HepG2 (cell line): ENCODE measurements around the gene PPP4R1. TPM values are rescaled to one million over a fixed set of nuclear protein-coding genes. Genes with fewer than 3 reads are reported as not detected.

Experiments
- AGO1 ChIP-seq: fragments of 200-400 bp; formaldehyde crosslinking; IDR thresholded peaks from 2 replicates; pipeline ENCODE4 v1.6.1; 2017; ENCODE audit warnings: mild to moderate bottlenecking, low read depth, low read length, moderate library complexity; ENCODE audit not compliant: poor library complexity, severe bottlenecking
- AKAP8 ChIP-seq: sonication (generic); formaldehyde crosslinking; IDR thresholded peaks from 2 replicates; pipeline ENCODE4 v1.5.1; 2020; ENCODE audit warnings: mild to moderate bottlenecking, missing genetic modification reagents
- ATF7-NPFF ChIP-seq: sonication (generic); formaldehyde crosslinking; IDR thresholded peaks from 2 replicates; pipeline ENCODE4 v1.8.1; 2023; ENCODE audit warnings: mild to moderate bottlenecking, low read depth, missing genetic modification reagents, moderate library complexity
- CREBL2 ChIP-seq: sonication (generic); formaldehyde crosslinking; IDR thresholded peaks from 2 replicates; pipeline ENCODE4 v1.8.1; 2023; ENCODE audit warnings: missing genetic modification reagents, mild to moderate bottlenecking, borderline replicate concordance
- FOXA3 ChIP-seq: IDR thresholded peaks from 2 replicates; pipeline ENCODE4 v1.6.1; 2016; ENCODE audit warnings: missing genetic modification reagents, missing compliant biosample characterization
- FOXK1 ChIP-seq: sonication (generic); formaldehyde crosslinking; IDR thresholded peaks from 2 replicates; pipeline ENCODE4 v1.4.0; 2020; ENCODE audit warnings: low read depth, missing genetic modification reagents, borderline replicate concordance
- HMGA1 ChIP-seq: sonication (generic); formaldehyde crosslinking; conservative IDR thresholded peaks from 2 replicates; pipeline ENCODE4 v1.4.0; 2020; ENCODE audit warnings: missing genetic modification reagents
- JUND ChIP-seq: sonication (generic); formaldehyde crosslinking; IDR thresholded peaks from 2 replicates; pipeline ENCODE4 v1.8.0; 2022; ENCODE audit warnings: mild to moderate bottlenecking, missing genetic modification reagents
- KMT2B ChIP-seq: IDR thresholded peaks from 2 replicates; pipeline ENCODE4 v1.6.1; 2016; ENCODE audit warnings: missing genetic modification reagents, missing compliant biosample characterization
- NFIB ChIP-seq: sonication (generic); formaldehyde crosslinking; IDR thresholded peaks from 2 replicates; pipeline ENCODE4 v1.9.0; 2021; ENCODE audit warnings: missing genetic modification reagents, mild to moderate bottlenecking, borderline replicate concordance
- PHF8 ChIP-seq: sonication (generic); formaldehyde crosslinking; IDR thresholded peaks from 2 replicates; pipeline ENCODE4 v1.5.0; 2020; ENCODE audit warnings: missing genetic modification reagents
- SALL1 ChIP-seq: sonication (generic); formaldehyde crosslinking; IDR thresholded peaks from 2 replicates; pipeline ENCODE4 v1.8.0; 2022; ENCODE audit warnings: mild to moderate bottlenecking, missing genetic modification reagents
- SMARCC2 ChIP-seq: fragments of 450-650 bp; IDR thresholded peaks from 2 replicates; pipeline ENCODE4 v1.6.1; 2017; ENCODE audit warnings: antibody characterized with exemption, mild to moderate bottlenecking
- SOX5 ChIP-seq: IDR thresholded peaks from 2 replicates; pipeline ENCODE4 v1.6.1; 2016; ENCODE audit warnings: borderline replicate concordance
- SP4 ChIP-seq: sonication (generic); formaldehyde crosslinking; IDR thresholded peaks from 2 replicates; pipeline ENCODE4 v1.8.1; 2023; ENCODE audit warnings: mild to moderate bottlenecking, missing genetic modification reagents
- TGIF2 ChIP-seq: IDR thresholded peaks from 2 replicates; pipeline ENCODE4 v1.6.1; 2016; ENCODE audit warnings: control low read depth, missing compliant biosample characterization
- TOPORS ChIP-seq: sonication (generic); formaldehyde crosslinking; IDR thresholded peaks from 2 replicates; pipeline ENCODE4 v1.8.0; 2023; ENCODE audit warnings: mild to moderate bottlenecking, missing genetic modification reagents
- XRCC5 ChIP-seq: fragments of 200-400 bp; formaldehyde crosslinking; optimal IDR thresholded peaks from 2 replicates; pipeline ENCODE3; 2017; ENCODE audit warnings: mild to moderate bottlenecking, low read length
- YEATS4 ChIP-seq: sonication (generic); formaldehyde crosslinking; IDR thresholded peaks from 2 replicates; pipeline ENCODE4 v1.4.0; 2020; ENCODE audit warnings: missing genetic modification reagents, borderline replicate concordance
- ZHX1 ChIP-seq: sonication (generic); formaldehyde crosslinking; IDR thresholded peaks from 2 replicates; pipeline ENCODE4 v1.8.1; 2022; ENCODE audit warnings: low read depth, mild to moderate bottlenecking, missing genetic modification reagents
- ZKSCAN8 ChIP-seq: IDR thresholded peaks from 2 replicates; pipeline ENCODE4 v1.6.1; 2016; ENCODE audit warnings: borderline replicate concordance, missing genetic modification reagents, missing compliant biosample characterization
- ZNF10 ChIP-seq: sonication (generic); formaldehyde crosslinking; IDR thresholded peaks from 2 replicates; pipeline ENCODE4 v1.4.0; 2020; ENCODE audit warnings: mild to moderate bottlenecking, low read depth, missing genetic modification reagents, borderline replicate concordance
- ZNF331 ChIP-seq: sonication (generic); formaldehyde crosslinking; IDR thresholded peaks from 2 replicates; pipeline ENCODE4 v1.4.0; 2020; ENCODE audit warnings: missing genetic modification reagents
- ZNF552 ChIP-seq: sonication (generic); formaldehyde crosslinking; IDR thresholded peaks from 2 replicates; pipeline ENCODE4 v1.9.0; 2022; ENCODE audit warnings: missing genetic modification reagents, mild to moderate bottlenecking, borderline replicate concordance
- ZNF589 ChIP-seq: sonication (generic); formaldehyde crosslinking; conservative IDR thresholded peaks from 2 replicates; pipeline ENCODE4 v1.8.0; 2022; ENCODE audit warnings: mild to moderate bottlenecking, moderate library complexity, missing genetic modification reagents
- polyA plus RNA-seq, 8 experiments: library from polyadenylated mRNA; depleted of rRNA in 3 of 8; stranded (reverse) in 7 of 8; unstranded in 1 of 8; fragments of >200 nt; fragmentation: Illumina TruSeq in 4 of 8; extraction: Trizol in 4 of 8; gene quantifications; 2 replicates each; pipeline versions ENCODE4 v1.2.1 to v1.2.3, GENCODE V29; 2011 to 2016; ENCODE audit warnings: low read depth in 4 of 8, missing spikeins in 1 of 8, mixed read lengths in 1 of 8; ENCODE audit not compliant: insufficient read depth in 1 of 8
- total RNA-seq, 5 experiments: library from RNA; depleted of rRNA; stranded (reverse); fragments of >200 nt; fragmentation: Illumina TruSeq; extraction: Trizol; gene quantifications; 2 replicates each; pipeline ENCODE4 v1.2.3, GENCODE V29; 2016; ENCODE audit warnings: low read depth in 1 of 5
- TF ChIP-seq, protein P1 (sequence below): sonication (generic); formaldehyde crosslinking; IDR thresholded peaks from 2 replicates; pipeline ENCODE4 v1.5.0; 2020; ENCODE audit warnings: missing genetic modification reagents
- TF ChIP-seq, protein P2 (sequence below): sonication (generic); formaldehyde crosslinking; IDR thresholded peaks from 2 replicates; pipeline ENCODE4 v1.4.0; 2020; ENCODE audit warnings: missing genetic modification reagents, borderline replicate concordance

The PPP4R1 gene
- total and polyA plus RNA-seq, 2 of the 13 experiments (the other 11 are each of a cell fraction or from before 2014, with no cell fraction given), result 66.5 to 72.4 TPM

GRCh38 chr18:9575558-9575957 is 38.8 kb downstream of the PPP4R1 start (continued):
- TF ChIP-seq ZHX1 (CRISPR knock-in tag), result no peak
- TF ChIP-seq PHF8 (CRISPR knock-in tag), result no peak
- no peak for TF ChIP-seq ZNF589 (CRISPR knock-in tag)
- peak; percentile 66 for TF ChIP-seq ZNF331 (CRISPR knock-in tag)
- TF ChIP-seq HMGA1 (CRISPR knock-in tag), result no peak
- TF ChIP-seq SALL1, result peak; percentile 38; the same call in 1 of the 2 replicates
- no peak for TF ChIP-seq SP4 (CRISPR knock-in tag)
- TF ChIP-seq ZNF552 (CRISPR knock-in tag), result no peak
- TF ChIP-seq FOXK1, result peak; percentile 70; the same call in 1 of the 2 replicates
- TF ChIP-seq, protein P1, sequence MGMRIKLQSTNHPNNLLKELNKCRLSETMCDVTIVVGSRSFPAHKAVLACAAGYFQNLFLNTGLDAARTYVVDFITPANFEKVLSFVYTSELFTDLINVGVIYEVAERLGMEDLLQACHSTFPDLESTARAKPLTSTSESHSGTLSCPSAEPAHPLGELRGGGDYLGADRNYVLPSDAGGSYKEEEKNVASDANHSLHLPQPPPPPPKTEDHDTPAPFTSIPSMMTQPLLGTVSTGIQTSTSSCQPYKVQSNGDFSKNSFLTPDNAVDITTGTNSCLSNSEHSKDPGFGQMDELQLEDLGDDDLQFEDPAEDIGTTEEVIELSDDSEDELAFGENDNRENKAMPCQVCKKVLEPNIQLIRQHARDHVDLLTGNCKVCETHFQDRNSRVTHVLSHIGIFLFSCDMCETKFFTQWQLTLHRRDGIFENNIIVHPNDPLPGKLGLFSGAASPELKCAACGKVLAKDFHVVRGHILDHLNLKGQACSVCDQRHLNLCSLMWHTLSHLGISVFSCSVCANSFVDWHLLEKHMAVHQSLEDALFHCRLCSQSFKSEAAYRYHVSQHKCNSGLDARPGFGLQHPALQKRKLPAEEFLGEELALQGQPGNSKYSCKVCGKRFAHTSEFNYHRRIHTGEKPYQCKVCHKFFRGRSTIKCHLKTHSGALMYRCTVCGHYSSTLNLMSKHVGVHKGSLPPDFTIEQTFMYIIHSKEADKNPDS (CRISPR knock-in tag), result no peak
- no peak for TF ChIP-seq ATF7-NPFF
- TF ChIP-seq XRCC5, result peak; percentile 54
- TF ChIP-seq, protein P2, sequence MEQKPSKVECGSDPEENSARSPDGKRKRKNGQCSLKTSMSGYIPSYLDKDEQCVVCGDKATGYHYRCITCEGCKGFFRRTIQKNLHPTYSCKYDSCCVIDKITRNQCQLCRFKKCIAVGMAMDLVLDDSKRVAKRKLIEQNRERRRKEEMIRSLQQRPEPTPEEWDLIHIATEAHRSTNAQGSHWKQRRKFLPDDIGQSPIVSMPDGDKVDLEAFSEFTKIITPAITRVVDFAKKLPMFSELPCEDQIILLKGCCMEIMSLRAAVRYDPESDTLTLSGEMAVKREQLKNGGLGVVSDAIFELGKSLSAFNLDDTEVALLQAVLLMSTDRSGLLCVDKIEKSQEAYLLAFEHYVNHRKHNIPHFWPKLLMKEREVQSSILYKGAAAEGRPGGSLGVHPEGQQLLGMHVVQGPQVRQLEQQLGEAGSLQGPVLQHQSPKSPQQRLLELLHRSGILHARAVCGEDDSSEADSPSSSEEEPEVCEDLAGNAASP (CRISPR knock-in tag), result peak; percentile 77; the same call in 1 of the 2 replicates
- TF ChIP-seq CREBL2, result no peak
- TF ChIP-seq TGIF2, result no peak
- peak; percentile 21; the same call in 1 of the 2 replicates for TF ChIP-seq YEATS4 (CRISPR knock-in tag)
- TF ChIP-seq SOX5 (CRISPR knock-in tag), result peak; percentile 42; the same call in 1 of the 2 replicates
- peak; percentile 24; the same call in 1 of the 2 replicates for TF ChIP-seq KMT2B (CRISPR knock-in tag)
- TF ChIP-seq ZNF10, result no peak
- TF ChIP-seq FOXA3 (CRISPR knock-in tag), result peak; percentile 73
- TF ChIP-seq AKAP8 (CRISPR knock-in tag), result no peak
- no peak for TF ChIP-seq NFIB
- TF ChIP-seq SMARCC2, result no peak
- TF ChIP-seq TOPORS (CRISPR knock-in tag), result no peak
- peak; percentile 38; the same call in 1 of the 2 replicates for TF ChIP-seq ZKSCAN8 (CRISPR knock-in tag)
- TF ChIP-seq AGO1, result no peak
- no peak for TF ChIP-seq JUND (CRISPR knock-in tag)
